GM12878 (cell line): ENCODE results near the gene TDP1. TPM values are rescaled to one million over a fixed set of nuclear protein-coding genes. Genes with fewer than 3 reads are reported as not detected.

ENCODE experiments used
- ATAC-seq: fragments of 200-7000 bp; cut with Tn5 transposase; 3 replicates; pipeline ENCODE4 v1.9.1; 2020; ENCODE audit warnings: mild to moderate bottlenecking, moderate library complexity
- BruUV-seq: library from RNA; stranded (reverse); fragments of 400-500 nt; replicated peaks from 2 replicates; lab custom pipeline; 2021; lab: Mats Ljungman, UMichigan
- CTCF ChIA-PET: fragments of 300-600 bp; sonication (Branson Sonifier 250); formaldehyde crosslinking; extraction: SDS; loops from one replicate; lab custom pipeline; 2021; ENCODE audit warnings: inconsistent platforms; lab: Yijun Ruan, JAX
- POLR2A ChIA-PET: fragments of 350-600 bp; formaldehyde crosslinking; extraction: SDS; loops from one replicate; lab custom pipeline; 2021; ENCODE audit warnings: inconsistent platforms; lab: Charles Lee
- RAD21 ChIA-PET: fragments of 300-600 bp; sonication (Branson Sonifier 250); formaldehyde crosslinking; loops from one replicate; lab custom pipeline; 2023; ENCODE audit warnings: antibody characterized with exemption; ENCODE audit not compliant: unreplicated experiment; lab: Charles Lee
- SMC1A ChIA-PET: fragments of 300-600 bp; sonication (Branson Sonifier 250); formaldehyde crosslinking; loops from one replicate; lab custom pipeline; 2023; ENCODE audit not compliant: unreplicated experiment, uncharacterized antibody; lab: Charles Lee
- DNase-seq: peaks from one replicate; pipeline ENCODE4 v3.0.0-alpha.2; 2011; ENCODE audit warnings: low read depth, low spot score
- FAIRE-seq: peaks from 3 replicates; lab custom pipeline; 2011; peaks lifted over from hg19 to GRCh38; lab: Jason Lieb, UNC
- H2AFZ ChIP-seq: 2 replicates; pipeline ENCODE4 v1.6.0; 2011; ENCODE audit warnings: low read depth, low read length, control low read depth; ENCODE audit not compliant: control insufficient read depth
- H3K27ac ChIP-seq: 2 replicates; pipeline ENCODE4 v1.5.1; 2011; ENCODE audit warnings: control low read depth; ENCODE audit not compliant: control insufficient read depth, insufficient read depth
- H3K27me3 ChIP-seq, 2 experiments: replicated peaks in 1 of 2; 2 replicates each; pipeline versions ENCODE4 v1.6.0 to v1.6.1; 2011; ENCODE audit warnings: low read length in 1 of 2; ENCODE audit not compliant: control insufficient read depth in 2 of 2, insufficient read depth in 2 of 2
- H3K36me3 ChIP-seq, 2 experiments: 2 replicates each; pipeline ENCODE4 v1.5.1; 2011; ENCODE audit warnings: low read length in 1 of 2; ENCODE audit not compliant: control insufficient read depth in 2 of 2, insufficient read depth in 2 of 2
- H3K4me1 ChIP-seq: 2 replicates; pipeline ENCODE4 v1.6.1; 2011; ENCODE audit warnings: mild to moderate bottlenecking, low read length, moderate library complexity, mixed read lengths; ENCODE audit not compliant: control insufficient read depth, insufficient read depth
- H3K4me2 ChIP-seq: 2 replicates; pipeline ENCODE4 v1.6.0; 2011; ENCODE audit warnings: control low read depth; ENCODE audit not compliant: control insufficient read depth, insufficient read depth
- H3K4me3 ChIP-seq: fragments of 200-600 bp; sonication (generic); 2 replicates; pipeline ENCODE4 v1.5.1; 2016
- H3K79me2 ChIP-seq: 2 replicates; pipeline ENCODE4 v1.6.0; 2011; ENCODE audit warnings: low read length; ENCODE audit not compliant: control insufficient read depth, insufficient read depth
- H3K9ac ChIP-seq: 2 replicates; pipeline ENCODE4 v1.8.0; 2011; ENCODE audit warnings: low read length, control low read depth, mixed read lengths; ENCODE audit not compliant: control insufficient read depth, insufficient read depth
- H3K9me3 ChIP-seq: replicated peaks from 3 replicates; pipeline ENCODE4 v1.5.1; 2011; ENCODE audit warnings: mild to moderate bottlenecking, low read length; ENCODE audit not compliant: control insufficient read depth, insufficient read depth
- H4K20me1 ChIP-seq: 2 replicates; pipeline ENCODE4 v1.6.0; 2011; ENCODE audit not compliant: control insufficient read depth, insufficient read depth
- BMI1 ChIP-seq: fragments of 450-650 bp; IDR thresholded peaks from 2 replicates; pipeline ENCODE4 v1.6.1; 2016; ENCODE audit warnings: mild to moderate bottlenecking, moderate library complexity, borderline replicate concordance
- CBFB ChIP-seq: IDR thresholded peaks from 2 replicates; pipeline ENCODE4 v1.6.1; 2016; ENCODE audit warnings: antibody characterized with exemption, low read depth
- GATAD2B ChIP-seq: fragments of 450-650 bp; conservative IDR thresholded peaks from 2 replicates; pipeline ENCODE4 v1.6.1; 2017; ENCODE audit warnings: low read depth, mild to moderate bottlenecking, moderate library complexity
- KLF5 ChIP-seq: fragments of 450-650 bp; IDR thresholded peaks from 2 replicates; pipeline ENCODE4 v1.6.1; 2014; ENCODE audit warnings: mild to moderate bottlenecking; ENCODE audit not compliant: partially characterized antibody
- MXI1 ChIP-seq: fragments of 150-350 bp; IDR thresholded peaks from 2 replicates; pipeline ENCODE4 v1.6.1; 2011; ENCODE audit warnings: low read depth, mild to moderate bottlenecking, inconsistent platforms, low read length, improper control_type of control experiment
- NFYA ChIP-seq: IDR thresholded peaks from 2 replicates; pipeline ENCODE4 v1.6.1; 2011; ENCODE audit warnings: low read depth, mild to moderate bottlenecking, low read length, improper control_type of control experiment, borderline replicate concordance
- POU2F2 ChIP-seq: IDR thresholded peaks from 3 replicates; pipeline ENCODE4 v1.6.1; 2011; ENCODE audit warnings: low read depth, mild to moderate bottlenecking, low read length, borderline replicate concordance
- RAD21 ChIP-seq: IDR thresholded peaks from 2 replicates; pipeline ENCODE4 v1.6.1; 2011; ENCODE audit warnings: mild to moderate bottlenecking, low read depth, low read length, moderate library complexity; ENCODE audit not compliant: insufficient read depth
- RAD51 ChIP-seq: fragments of 450-650 bp; IDR thresholded peaks from 2 replicates; pipeline ENCODE4 v1.6.1; 2016; ENCODE audit warnings: moderate library complexity, mild to moderate bottlenecking, inconsistent platforms
- RELA ChIP-seq: fragments of 450-650 bp; IDR thresholded peaks from 2 replicates; pipeline ENCODE4 v1.8.0; 2014; ENCODE audit warnings: borderline replicate concordance; ENCODE audit not compliant: partially characterized antibody
- RFX5 ChIP-seq: IDR thresholded peaks from 2 replicates; pipeline ENCODE4 v1.6.1; 2011; ENCODE audit warnings: low read depth, low read length, improper control_type of control experiment
- YBX1 ChIP-seq: fragments of 450-650 bp; IDR thresholded peaks from 2 replicates; pipeline ENCODE4 v1.6.1; 2016; ENCODE audit warnings: antibody characterized with exemption
- ZBTB40 ChIP-seq: fragments of 450-650 bp; IDR thresholded peaks from 2 replicates; pipeline ENCODE4 v1.6.1; 2016; ENCODE audit warnings: mild to moderate bottlenecking, moderate library complexity, borderline replicate concordance
- ZNF384 ChIP-seq: IDR thresholded peaks from 2 replicates; pipeline ENCODE4 v1.6.1; 2012; ENCODE audit warnings: low read depth, mild to moderate bottlenecking, low read length, improper control_type of control experiment, borderline replicate concordance
- ZSCAN29 ChIP-seq: fragments of 450-650 bp; IDR thresholded peaks from 2 replicates; pipeline ENCODE4 v1.6.1; 2017; ENCODE audit warnings: mild to moderate bottlenecking, moderate library complexity
- WGBS: methylation state at CpG from one replicate; pipeline ENCODE4 v1.1.6; 2016; ENCODE audit warnings: low lambda C conversion rate; ENCODE audit not compliant: insufficient replicate concordance, insufficient coverage; ENCODE audit errors: missing lambda C conversion rate; 5-methylcytosine and 5-hydroxymethylcytosine counted together
- in situ Hi-C: fragments of 300-500 bp; cut with MboI; formaldehyde crosslinking; loops from 9 replicates; pipeline ENCODE4 v1.14.3; 2018; ENCODE audit warnings: mixed read lengths
- intact Hi-C: fragments of 100-400 bp; cut with micrococcal nuclease; formaldehyde crosslinking; loops from one replicate; pipeline ENCODE4 v1.14.2; 2022; ENCODE audit not compliant: unreplicated experiment
- polyA plus RNA-seq, 11 experiments: library from polyadenylated mRNA; depleted of rRNA in 4 of 11; unstranded in 6 of 11; stranded (reverse) in 5 of 11; fragments of >200 nt; fragmentation: Nextera tagmentation in 4 of 11; fragmentation: Illumina TruSeq in 1 of 11; extraction: Ambion mirVana in 4 of 11; extraction: Trizol in 1 of 11; gene quantifications; 1 replicate in 1 of 11; 2 replicates in 10 of 11; pipeline versions ENCODE4 v1.2.1 to v1.2.3, GENCODE V29; 2011 to 2016; ENCODE audit warnings: inconsistent platforms in 2 of 11, missing spikeins in 2 of 11, low read depth in 1 of 11
- total RNA-seq, 4 experiments: library from RNA; depleted of rRNA in 3 of 4; stranded (reverse); fragments of >200 nt in 3 of 4; fragmentation: Illumina TruSeq in 1 of 4; extraction: Trizol in 1 of 4; gene quantifications; 2 replicates each; pipeline versions ENCODE4 v1.2.1 to v1.2.3, GENCODE V29; 2013 to 2021

TDP1 gene
- total and polyA plus RNA-seq, 10 of the 15 experiments (the other 5 are each of a cell fraction or from before 2014, with no cell fraction given): 40.2 to 60.4 (median 54.1) TPM

GRCh38 chr14:89990623-89991275, 35.0 kb downstream of the TDP1 start:
- in situ Hi-C loops: no loop called here
- Histone ChIP-seq H3K4me3 (no peak overlapping the region), H3K9me3 (no peaks in the 10 kb centered on the region), H4K20me1 (no peaks in the 10 kb centered on the region), H3K4me2 (no peak overlapping the region), H3K79me2 (no peaks in the 10 kb centered on the region), H3K36me3 (peaks cover 0 to 37% of the 10 kb centered on the region in 2 experiments; a peak in 2 of 4 replicates), H3K9ac (no peak overlapping the region), H3K27ac (no peak overlapping the region), H2AFZ (no peak overlapping the region)
- CTCF ChIA-PET: interaction anchor here (2.9 kb wide), 1 partner anchor 17 kb away, joined by 10 read pairs; no protein-coding TSS in a partner anchor
- no TSS peak for BruUV-seq
- no peak for DNase-seq
- SMC1A ChIA-PET: no interaction called here
- ATAC-seq: no peak
- RAD21 ChIA-PET: no interaction called here
- 38% methylated on average over 2 of the region's 2 CpGs for WGBS
- FAIRE-seq: no peak
- intact Hi-C loops: no loop called here
- POLR2A ChIA-PET: no interaction called here
- TF ChIP-seq RFX5 (no peak), NFYA (no peak), ZSCAN29 (no peak), BMI1 (no peak), YBX1 (no peak), RAD51 (no peak), ZNF384 (no peak), ZBTB40 (no peak), RELA (no peak), POU2F2 (no peak), GATAD2B (no peak), CBFB (no peak), MXI1 (no peak), KLF5 (no peak), RAD21 (no peak)
- TF ChIP-seq, all 136 proteins: peak for 0
- Histone ChIP-seq H3K27me3 (no peaks in the 10 kb centered on the region), H3K4me1 (no peaks in the 10 kb centered on the region)
